Cerebellar nuclear complex (tissue), 1 donor: ENCODE measurements around the gene SYNDIG1.

ENCODE experiments used
- DNase-seq, 2 experiments: peaks; one replicate each; lab custom pipeline; 2025; lab: John Stamatoyannopoulos, UW

SYNDIG1 gene

DNA sequence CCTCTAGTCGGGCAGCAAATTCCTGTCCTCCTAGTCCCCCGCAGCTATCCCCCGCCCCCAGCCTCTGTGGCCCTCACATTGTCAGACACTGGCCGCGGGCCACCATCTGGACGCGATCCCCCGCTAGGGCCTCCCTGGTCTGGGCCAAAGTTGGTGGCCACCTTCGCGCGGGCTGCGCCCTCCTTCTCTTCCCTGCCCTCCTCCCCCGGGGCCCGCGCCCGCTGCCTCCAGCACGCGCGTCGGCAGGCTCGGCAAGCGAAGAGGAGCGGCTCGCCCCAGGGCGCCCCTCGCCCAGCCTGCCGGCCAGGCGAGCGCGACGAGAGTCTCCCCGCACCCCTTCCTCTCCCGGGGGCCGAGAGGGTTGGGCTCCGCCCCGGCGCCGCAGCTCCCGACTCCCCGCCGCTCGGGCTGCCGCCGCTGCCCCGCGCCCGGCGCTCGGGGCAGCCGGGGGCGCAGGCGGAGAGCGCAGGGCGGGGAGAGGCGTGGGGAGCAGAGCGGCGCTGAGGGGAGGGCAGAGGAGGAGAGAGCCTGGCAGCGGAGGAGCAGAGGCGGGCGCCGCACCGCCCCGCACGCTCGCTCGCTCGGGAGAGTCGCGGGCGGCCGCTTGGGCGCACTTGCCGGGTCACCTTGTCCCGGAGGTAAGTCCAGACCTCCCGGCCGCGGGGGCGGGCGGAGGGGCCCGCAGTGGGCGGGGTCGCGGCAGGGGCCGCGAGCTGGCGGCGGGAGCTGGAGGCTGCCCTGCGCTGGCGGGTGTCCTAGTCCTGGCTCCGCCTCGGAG lies at the start of gene SYNDIG1:
Gene SYNDIG1, plus strand, starts transcription at position 514 of the 778 bp plus-strand sequence. CDS start 73,469 bp downstream, outside the sequence.
- peak in 1 of 2 experiments; percentile 28 for DNase-seq

DNA sequence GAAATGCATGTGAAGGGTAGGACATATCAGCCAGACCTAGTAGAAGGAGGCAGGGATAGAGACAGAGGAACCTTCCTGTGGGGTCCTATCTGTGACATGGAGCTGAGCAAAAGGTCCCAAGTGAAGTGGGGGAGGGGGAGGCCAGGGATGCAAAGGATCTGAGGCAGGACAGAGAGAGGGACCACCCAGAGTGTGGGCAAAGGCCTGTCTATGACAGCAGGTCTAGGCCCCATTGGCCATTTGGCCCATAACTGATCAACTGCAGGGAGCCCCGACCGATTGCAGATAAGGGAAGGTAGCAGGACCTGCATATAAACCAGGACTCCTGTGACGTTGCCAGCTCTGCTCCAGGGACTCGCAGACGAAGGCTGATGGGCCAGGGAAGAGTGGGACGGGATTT lies 49.6 kb upstream of the SYNDIG1 start:
- DNase-seq, result no peak

DNA sequence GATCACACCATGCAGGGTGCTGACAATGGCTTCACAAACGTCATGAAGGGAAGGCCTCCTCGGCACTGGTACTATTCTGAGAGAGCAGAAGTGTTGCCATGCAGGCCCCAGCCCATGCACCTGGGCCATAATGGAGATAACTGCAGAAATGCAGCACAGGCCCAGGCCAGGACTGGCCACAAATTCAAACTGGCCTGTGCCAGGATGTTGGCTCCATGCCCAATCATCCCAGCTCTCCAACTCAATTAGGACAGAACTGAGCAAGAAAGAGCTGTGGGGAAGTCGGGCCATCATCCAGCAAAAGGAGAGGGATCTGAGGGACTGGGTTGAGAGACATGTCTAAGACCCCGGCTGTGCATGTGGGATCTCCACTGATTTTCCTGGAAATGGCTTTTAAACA lies 48.9 kb upstream of the SYNDIG1 start:
- no peak for DNase-seq

DNA sequence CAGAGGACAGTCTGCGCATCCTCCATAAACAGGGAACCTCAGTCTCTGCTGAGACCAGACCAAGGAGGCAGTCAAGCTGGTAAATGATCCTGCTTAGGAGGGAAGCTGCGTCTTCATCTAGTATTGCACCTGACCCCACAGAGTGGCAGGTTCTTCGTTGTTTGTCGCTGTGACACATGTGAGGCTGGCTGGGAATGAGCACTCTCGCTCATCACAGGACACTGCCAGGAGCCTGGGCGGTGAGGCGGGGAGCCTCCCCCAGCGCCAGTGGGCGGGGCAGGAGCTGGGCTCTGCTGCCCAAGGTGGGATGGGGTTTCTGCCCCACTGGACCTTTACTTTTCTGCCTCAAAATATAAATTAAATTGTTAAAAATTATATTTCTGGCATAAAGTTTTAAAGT lies 48.4 kb upstream of the SYNDIG1 start:
- no peak for DNase-seq

DNA sequence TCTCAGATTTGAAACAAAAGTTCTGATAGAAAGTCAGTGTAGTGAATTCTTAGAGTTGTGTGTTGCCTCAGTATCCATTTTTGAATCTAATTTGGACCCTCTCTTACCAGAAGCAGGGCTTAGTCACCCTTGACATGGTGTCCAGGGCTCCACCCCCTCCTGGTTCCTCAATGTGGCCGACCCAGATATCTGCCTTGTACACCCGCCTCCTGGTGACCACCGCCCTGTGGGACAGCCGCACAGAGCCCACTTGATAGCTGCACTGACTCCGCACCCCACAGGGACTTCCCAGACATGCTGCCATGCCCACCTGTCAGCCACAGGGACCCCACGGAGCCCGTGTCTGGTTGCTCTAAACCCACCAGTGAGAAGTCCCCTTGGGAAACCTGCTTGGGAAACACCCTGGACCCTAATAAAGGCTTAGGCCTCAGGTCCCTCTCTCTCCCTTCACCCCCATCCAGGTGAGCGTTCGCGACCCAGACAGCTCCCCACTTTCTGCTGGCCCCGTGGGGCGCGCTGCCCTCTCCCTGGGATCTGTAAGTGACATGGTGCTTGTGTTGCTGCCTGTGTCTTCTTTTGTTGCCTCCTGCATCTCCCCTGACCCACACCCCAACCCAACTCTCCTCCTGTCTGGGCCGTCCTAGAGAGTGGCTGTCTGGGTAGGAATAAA lies 47.2 kb upstream of the SYNDIG1 start:
- DNase-seq, result no peak

DNA sequence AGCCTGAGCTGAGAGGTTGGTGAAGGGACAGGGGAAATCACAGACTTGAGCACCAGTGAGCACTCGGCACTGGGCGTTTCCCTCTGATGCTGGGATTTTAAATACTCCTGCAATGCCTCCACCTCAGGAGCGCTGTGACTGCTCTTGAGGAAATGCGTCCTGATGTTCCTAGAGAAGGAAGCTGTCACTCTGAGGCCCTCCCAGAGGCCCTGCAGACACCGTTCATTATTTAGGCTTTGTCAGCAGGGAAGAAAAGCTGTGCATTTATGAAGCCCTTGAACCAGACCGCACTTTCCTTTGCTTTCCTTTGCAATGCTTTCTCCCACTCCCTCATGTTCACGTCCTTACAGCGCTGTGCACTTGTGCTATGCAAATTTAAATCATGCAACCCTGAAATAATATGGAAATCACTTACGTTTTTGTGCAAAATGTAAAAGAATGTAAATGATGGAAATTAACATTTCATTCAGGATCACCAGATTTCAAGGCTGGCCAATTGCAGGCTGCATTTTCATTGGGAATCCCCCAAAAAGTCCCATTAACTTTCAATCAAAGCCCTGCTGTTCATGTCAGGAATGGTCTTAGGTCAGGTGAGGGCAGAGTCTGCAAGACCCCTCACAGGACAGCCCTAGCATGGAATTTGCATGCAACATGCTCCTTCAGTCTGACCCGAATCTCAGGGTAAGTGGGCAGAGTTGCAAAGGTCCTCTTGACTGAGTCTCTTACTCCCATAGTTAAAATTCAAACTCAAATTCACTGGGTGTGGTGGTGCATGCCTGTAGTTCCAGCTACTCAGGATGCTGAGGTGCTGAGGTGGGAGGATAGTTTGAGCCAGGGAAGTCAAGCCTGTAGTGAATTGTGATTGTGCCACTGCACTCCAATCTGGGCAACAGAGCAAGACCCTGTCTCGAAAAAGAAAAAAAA lies 45.8 kb upstream of the SYNDIG1 start:
- DNase-seq, result no peak

DNA sequence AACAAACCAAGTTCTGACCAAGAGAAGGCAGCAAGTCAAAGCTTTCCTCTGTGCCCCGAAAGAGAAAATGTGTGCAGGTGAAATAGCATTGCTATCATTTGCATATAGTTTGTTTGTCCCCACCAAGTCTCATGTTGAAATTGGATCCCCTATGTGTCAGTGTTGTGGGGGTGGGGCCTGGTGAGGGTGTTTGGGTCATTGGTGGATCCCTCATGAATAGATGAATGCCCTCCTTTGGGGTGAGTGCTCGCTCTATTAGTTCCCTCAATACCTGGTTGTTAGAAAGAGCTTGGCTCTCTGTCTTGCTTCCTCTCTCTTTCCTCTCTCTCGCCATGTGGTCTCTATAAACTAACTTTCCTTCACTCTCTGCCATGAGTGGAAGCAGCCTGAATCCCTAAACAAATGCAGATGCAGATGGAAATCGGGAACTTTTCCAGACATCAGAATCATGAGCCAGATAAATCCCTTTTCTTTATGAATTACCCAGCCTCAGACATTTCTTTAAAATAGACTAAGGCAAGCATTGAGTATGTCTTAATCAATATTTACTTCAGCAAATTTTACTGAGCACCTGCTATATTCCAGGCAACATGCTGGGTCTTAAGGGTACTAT lies 43.8 kb upstream of the SYNDIG1 start:
- DNase-seq, result no peak

DNA sequence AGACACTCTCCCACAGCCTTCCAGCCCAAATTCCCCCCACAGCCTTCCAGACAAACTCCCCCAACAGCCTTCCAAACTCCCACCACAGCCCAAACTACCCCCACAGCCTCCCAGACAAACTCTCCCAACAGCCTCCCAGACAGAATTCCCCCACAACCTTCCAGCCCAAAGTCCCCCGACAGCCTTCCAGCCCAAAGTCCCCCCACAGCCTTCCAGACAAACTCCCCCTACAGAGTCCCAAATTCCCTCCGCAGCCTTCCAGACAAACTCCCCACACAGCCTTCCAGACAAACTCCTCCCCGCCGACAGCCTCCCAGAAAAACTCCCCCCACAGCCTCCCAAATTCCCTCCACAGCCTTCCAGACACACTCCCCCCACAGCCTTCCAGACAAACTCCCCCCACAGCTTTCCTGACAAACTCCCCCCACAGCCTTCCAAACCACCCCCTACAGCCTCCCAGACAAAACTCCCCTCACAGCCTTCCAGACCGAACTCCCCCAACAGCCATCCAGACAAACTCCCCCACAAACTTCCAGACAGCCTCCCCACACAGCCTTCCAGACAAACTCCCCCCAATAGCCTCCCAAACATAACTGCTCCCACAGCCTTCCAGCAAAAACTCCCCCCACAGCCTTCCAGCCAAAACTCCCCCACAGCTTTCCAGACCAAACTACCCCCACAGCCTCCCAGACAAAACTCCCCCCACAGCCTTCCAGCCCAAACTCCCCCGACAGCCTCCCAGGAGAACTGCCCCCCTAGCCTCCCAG lies 38.0 kb upstream of the SYNDIG1 start:
- DNase-seq, result no peak

DNA sequence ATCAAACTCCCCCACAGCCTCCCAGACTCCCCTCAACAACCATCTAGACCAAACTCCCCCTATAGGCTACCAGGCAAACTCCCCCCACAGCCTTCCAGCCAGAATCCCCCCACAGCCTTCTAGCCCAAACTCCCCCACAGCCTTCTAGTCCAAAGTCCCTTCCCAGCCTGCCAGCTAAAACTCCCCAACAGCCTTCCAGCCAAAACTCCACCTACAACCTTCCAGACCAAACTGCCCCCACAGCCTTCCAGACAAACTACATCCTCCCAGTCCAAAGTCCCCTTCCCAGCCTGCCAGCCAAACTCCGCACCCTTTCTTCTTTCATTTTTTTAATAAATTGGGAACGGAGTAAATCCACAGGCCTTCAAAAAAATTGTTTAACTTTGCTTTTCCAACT lies 37.4 kb upstream of the SYNDIG1 start:
- DNase-seq, result no peak

DNA sequence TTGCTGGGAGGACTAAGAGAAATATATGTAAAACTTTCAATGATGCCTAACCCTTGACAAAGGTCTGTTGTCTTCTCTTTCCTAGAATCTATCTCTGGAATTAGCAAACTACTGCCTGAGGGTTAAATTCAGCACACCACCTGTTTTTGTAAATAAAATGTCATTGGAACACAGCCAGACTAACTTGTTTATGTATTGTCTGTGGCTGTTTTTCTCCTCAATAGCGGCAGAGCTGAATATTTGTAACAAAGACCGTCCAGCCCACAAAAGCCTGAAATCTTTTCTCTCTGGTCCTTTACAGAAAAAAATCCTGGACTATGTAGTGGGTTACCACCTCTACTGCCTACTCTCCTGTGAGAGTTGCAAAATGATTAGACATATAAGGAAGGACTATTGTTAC lies 33.3 kb upstream of the SYNDIG1 start:
- no peak for DNase-seq

DNA sequence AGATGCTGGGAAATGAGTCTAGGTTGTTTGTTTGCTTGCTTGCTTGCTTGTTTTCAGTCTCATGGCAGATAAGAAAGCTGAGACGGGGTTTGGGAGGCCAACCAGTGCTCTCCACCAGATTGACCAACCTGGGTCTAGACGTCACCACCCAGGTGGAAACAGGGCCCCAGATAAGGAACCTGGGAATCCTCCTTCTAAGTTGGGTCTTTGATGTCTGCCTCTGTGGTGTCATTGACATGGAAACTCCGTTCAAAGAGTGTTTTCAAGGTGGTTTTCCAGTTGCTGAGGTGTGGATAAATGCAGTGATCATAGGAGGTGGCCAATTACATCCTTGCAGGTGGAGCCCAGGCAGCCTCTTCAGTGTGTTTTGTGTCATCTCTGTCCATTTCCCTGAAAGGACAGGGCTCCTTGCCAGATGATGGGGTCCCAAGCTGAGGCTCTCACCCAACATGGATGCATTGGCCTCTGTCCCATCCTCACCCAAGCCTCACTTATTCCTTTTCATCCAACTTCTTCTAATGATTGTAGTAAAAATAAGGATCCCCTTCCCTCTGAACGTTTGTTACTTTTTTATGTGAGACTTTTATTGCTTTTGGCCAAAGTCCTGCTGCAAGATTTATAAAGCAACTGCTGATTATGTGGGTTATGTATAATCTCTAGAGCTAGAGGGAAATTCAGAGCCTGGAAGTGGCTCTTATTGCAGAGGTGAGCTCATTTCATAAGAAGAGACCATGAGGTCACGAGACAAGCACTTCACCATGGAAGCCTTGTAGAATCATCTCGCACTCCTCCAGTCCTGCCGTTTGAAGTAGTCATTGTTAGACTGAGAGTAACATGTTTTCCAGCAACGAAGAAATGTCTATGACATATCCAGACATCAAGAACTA lies 32.0 kb upstream of the SYNDIG1 start:
- DNase-seq, result no peak

DNA sequence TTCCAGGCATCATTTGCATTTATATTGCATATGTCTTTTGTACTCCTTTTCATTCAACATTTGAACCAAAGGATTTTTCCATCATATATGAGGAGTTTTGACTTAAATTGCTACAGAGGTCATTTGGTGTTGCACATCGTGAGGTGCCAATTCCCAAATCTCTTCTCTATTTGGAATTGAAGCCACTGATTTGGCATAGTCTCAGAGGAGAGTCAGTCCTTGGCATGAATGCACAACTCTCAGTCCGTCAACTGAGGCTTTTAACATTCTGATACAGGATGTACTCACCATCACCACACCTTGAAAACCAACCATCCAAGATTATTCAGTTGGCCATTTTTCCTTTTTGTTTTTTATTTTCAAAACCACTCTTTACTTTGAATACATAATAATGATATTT lies 31.1 kb upstream of the SYNDIG1 start:
- no peak for DNase-seq

DNA sequence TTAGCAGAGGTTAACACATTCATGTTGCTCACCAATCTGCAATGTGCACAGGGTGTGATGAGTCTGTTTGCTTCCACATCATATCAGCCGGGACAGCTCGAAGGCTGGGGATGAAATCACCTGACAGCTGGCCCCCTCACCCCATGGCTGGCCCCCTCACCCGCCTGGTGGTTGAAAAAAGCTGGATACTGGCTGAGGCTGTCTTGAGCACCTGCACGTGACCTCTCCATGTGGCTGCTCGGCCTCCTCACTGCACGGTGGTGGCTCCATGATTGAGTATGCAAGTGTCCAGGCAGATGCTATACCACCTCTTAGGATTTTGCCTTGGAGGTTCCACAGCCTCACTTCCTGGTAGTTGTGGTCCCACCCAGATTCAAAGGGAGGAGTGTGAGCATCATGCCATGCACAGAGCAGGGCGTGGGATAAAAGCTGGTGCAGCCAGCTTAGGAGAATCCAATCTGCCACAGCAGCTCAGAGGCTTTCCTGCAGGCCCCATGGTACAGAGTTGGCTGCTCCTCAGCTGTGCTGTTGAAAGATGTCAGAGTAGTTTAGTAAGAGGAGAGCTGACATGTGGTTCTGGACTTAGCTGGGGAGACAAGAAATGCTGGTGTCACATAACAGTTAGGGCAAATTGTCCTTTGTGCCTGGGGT lies 29.6 kb upstream of the SYNDIG1 start:
- DNase-seq, result no peak

DNA sequence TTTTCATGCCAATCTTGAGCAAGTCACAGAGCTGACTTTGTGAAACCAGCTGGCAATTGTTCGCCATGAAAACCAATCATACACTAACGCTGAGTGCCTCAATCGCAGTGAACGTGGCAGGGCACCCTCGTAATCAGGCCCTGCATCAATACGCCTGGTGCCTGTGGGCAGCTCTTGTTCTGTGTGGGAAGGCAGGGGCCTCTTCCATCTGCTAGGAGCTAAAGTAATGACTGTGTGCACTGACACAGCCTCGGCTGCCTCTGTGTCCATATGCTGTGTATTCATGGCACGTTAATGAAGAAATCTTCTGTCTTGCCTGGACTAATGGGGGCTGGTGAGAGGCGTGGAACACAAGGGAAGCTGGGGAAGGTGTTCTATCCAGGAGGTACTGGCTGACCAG lies 27.8 kb upstream of the SYNDIG1 start:
- DNase-seq, result no peak

DNA sequence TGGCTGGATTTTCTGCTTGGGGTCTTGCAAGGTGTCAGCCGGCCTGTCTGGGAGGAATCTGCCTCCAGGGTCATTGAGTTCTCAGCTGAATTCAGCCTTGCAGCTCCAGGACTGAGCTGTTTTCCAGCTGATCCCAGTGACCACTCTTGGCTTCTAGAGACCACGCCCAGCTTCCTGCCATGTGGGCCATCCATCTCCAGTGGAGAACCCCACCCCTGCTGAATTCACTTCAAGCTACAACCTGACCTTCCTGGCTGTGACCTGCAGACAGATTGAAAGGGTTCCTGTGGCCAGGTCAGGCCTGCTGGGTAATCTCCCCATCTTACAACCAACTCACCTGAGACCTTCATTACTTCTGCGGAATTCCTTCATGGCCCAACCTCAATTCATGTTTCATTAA lies 26.5 kb upstream of the SYNDIG1 start:
- no peak for DNase-seq

DNA sequence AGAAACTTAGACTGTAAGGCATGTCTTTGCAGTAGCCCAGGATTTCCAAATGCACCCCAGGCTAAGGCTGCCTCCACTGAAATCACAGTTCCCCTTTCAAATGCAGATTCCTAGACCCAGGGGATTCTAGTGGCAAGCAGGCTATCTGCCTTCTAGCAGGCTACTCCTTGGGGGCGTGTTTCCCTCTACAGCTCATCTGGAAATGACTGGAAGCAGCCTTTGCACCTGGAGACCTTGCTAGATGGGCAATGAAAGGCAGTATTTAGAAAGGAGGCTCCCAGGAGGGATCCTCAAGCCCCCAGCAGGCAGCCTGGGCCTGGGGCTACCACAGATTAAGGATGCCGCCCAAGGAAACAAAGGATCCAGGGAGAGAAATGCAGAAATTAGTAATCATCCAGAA lies 26.0 kb upstream of the SYNDIG1 start:
- DNase-seq, result no peak

DNA sequence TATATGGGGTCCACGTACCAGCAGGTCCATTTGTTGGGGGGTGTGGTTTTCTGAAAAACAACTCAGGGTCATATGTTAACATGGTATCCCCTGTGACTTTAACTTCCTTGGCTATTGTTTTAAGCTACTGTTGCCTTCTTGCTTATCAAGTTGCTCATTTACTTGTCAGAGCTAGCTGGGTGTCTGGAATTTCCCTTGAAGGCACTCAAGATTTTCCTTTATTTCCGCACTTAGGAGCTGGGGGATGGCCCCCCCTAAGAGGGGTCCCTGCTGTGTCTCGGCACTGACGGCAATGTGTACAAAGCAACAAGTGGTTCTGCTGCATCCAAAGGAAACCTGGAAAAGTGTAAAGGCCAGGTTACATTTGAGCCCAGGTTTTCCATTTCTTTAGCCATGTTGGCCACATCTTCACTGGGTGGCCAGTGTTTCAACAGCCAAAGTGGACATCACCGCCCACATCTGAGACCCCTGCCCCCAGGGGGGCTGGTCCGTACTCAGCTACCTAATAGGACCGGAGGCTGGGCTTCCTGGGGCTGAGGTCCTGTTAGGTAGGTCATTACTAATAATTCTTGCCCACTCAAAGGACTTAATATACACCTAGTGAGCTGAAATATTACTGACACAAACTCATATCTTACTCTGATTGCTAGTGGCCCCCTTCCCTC lies 24.8 kb upstream of the SYNDIG1 start:
- DNase-seq, result no peak

DNA sequence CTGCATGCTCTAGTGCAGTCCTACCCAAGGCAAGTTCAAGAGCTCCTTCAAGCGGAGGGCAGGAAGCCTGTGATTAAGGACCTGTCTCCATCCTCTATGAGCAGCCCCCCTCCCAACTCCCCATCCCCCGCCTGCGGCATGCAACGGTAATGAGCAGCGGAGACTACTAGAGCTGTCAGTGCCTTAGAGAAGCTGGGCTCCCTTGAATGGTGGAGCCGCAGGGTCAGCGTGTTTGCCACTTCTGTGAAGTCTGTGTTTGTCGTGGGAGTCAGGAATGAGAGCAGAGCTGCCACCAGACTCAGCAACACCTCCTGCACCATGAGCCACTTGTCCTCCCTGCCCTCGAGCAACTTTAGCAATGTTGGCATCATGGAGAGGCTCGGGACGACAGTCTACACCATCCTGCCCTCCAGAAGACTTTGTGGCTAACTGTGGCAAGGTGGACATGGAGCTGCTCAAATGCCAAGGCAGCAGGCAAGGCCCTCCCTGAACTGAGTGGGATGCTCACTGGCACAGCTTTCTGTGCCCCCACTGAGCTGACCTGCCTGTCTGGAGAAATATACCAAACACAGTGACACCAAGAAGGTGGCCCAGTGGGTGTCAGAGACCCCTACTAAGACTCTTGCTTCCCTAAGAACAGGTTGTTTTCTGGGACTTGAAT lies 23.8 kb upstream of the SYNDIG1 start:
- no peak for DNase-seq

DNA sequence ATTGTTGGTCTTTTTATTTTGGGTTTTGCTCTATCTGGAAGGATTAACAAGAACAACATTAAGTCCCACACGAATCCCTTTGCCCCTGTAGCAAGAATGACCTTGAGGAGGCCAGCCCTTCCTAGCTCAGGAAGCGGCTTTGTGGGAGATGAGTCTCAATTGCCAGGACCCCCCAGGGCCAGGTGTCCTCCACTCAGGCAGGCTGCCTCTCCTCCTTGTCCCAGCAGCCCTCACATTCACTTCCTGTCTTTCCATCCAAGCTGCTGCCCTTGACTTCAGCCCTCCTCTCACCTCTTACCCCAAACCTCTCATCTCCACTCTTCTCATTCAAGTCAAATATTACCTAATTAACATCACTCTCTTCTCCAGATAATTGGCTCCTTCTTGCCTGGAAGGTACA lies 22.6 kb upstream of the SYNDIG1 start:
- DNase-seq, result no peak
